Mucosa of stomach (tissue), 1 donor: ENCODE results near the gene RFNG.

Source experiments
- H3K27me3 ChIP-seq: one replicate; pipeline ENCODE4 v1.7.0; 2013; ENCODE audit warnings: mild to moderate bottlenecking, low read length; ENCODE audit not compliant: control insufficient read depth, insufficient read depth
- H3K36me3 ChIP-seq: one replicate; pipeline ENCODE4 v1.7.0; 2013; ENCODE audit warnings: low read length; ENCODE audit not compliant: control insufficient read depth, insufficient read depth
- H3K4me1 ChIP-seq: one replicate; pipeline ENCODE4 v1.7.0; 2013; ENCODE audit warnings: mild to moderate bottlenecking, low read length; ENCODE audit not compliant: control insufficient read depth, insufficient read depth
- H3K4me3 ChIP-seq: one replicate; pipeline ENCODE4 v1.7.0; 2013; ENCODE audit warnings: low read length
- H3K9ac ChIP-seq: one replicate; pipeline ENCODE4 v1.7.0; 2013; ENCODE audit warnings: mild to moderate bottlenecking, low read length, moderate library complexity
- H3K9me3 ChIP-seq: one replicate; pipeline ENCODE4 v1.7.0; 2013; ENCODE audit warnings: mild to moderate bottlenecking, low read length, moderate library complexity; ENCODE audit not compliant: control insufficient read depth
- donor health status: Pancreatic carcinoma.

The RFNG gene

GRCh38 chr17:82080048-82080788 lies 28.6 kb upstream of the RFNG start:
- Histone ChIP-seq H3K27me3 (no peaks in the 10 kb centered on the region), H3K4me1 (no peaks in the 10 kb centered on the region), H3K9me3 (no peaks in the 10 kb centered on the region), H3K36me3 (peaks cover 5% of the 10 kb centered on the region), H3K4me3 (no peak overlapping the region), H3K9ac (no peak overlapping the region)

- Histone ChIP-seq H3K9ac (no peak overlapping the region), H3K27me3 (no peaks in the 10 kb centered on the region), H3K9me3 (no peaks in the 10 kb centered on the region), H3K4me1 (no peaks in the 10 kb centered on the region), H3K4me3 (no peak overlapping the region), H3K36me3 (peaks cover 5% of the 10 kb centered on the region)
Observed at GRCh38 chr17:82079001-82079677, 27.5 kb upstream of the RFNG start.

GRCh38 chr17:82078433-82078832 lies 26.8 kb upstream of the RFNG start:
- Histone ChIP-seq H3K4me1 (no peaks in the 10 kb centered on the region), H3K27me3 (no peaks in the 10 kb centered on the region), H3K9me3 (no peaks in the 10 kb centered on the region), H3K9ac (no peak overlapping the region), H3K36me3 (peaks cover 5% of the 10 kb centered on the region), H3K4me3 (no peak overlapping the region)

- H3K27me3 ChIP-seq: no peaks in the 10 kb centered on the region
- no peaks in the 10 kb centered on the region for H3K4me1 ChIP-seq
- no peak overlapping the region for H3K4me3 ChIP-seq
- H3K9ac ChIP-seq: no peak overlapping the region
- H3K36me3 ChIP-seq: peaks cover 5% of the 10 kb centered on the region
- H3K9me3 ChIP-seq: no peaks in the 10 kb centered on the region
Observed at GRCh38 chr17:82077617-82078358, 26.2 kb upstream of the RFNG start.

- H3K9me3 ChIP-seq: no peaks in the 10 kb centered on the region
- H3K4me3 ChIP-seq: no peak overlapping the region
Observed at GRCh38 chr17:82076785-82077591, 25.4 kb upstream of the RFNG start.

GRCh38 chr17:82076018-82076784 lies 24.6 kb upstream of the RFNG start:
- H3K9me3 ChIP-seq: no peaks in the 10 kb centered on the region
- H3K4me1 ChIP-seq: no peaks in the 10 kb centered on the region
- H3K36me3 ChIP-seq: peaks cover 5% of the 10 kb centered on the region
- no peaks in the 10 kb centered on the region for H3K27me3 ChIP-seq
- no peak overlapping the region for H3K9ac ChIP-seq
- no peak overlapping the region for H3K4me3 ChIP-seq

More at GRCh38 chr17:82076785-82077591, 25.4 kb upstream of the RFNG start:
- Histone ChIP-seq H3K36me3 (peaks cover 5% of the 10 kb centered on the region), H3K4me1 (no peaks in the 10 kb centered on the region), H3K9ac (no peak overlapping the region), H3K27me3 (no peaks in the 10 kb centered on the region)

- no peaks in the 10 kb centered on the region for H3K27me3 ChIP-seq
- H3K4me3 ChIP-seq: no peak overlapping the region
- H3K36me3 ChIP-seq: no peaks in the 10 kb centered on the region
Observed at GRCh38 chr17:82073446-82073845, 21.8 kb upstream of the RFNG start.

GRCh38 chr17:82072827-82073226 lies 21.2 kb upstream of the RFNG start:
- Histone ChIP-seq H3K9ac (no peak overlapping the region), H3K36me3 (no peaks in the 10 kb centered on the region), H3K27me3 (no peaks in the 10 kb centered on the region), H3K4me1 (no peaks in the 10 kb centered on the region), H3K4me3 (no peak overlapping the region), H3K9me3 (no peaks in the 10 kb centered on the region)

More at GRCh38 chr17:82073446-82073845, 21.8 kb upstream of the RFNG start:
- Histone ChIP-seq H3K9me3 (no peaks in the 10 kb centered on the region), H3K4me1 (no peaks in the 10 kb centered on the region), H3K9ac (no peak overlapping the region)

GRCh38 chr17:82070611-82071010 lies 19.0 kb upstream of the RFNG start:
- Histone ChIP-seq H3K9me3 (no peaks in the 10 kb centered on the region), H3K36me3 (no peaks in the 10 kb centered on the region), H3K27me3 (no peaks in the 10 kb centered on the region), H3K9ac (no peak overlapping the region), H3K4me1 (peaks cover 5% of the 10 kb centered on the region), H3K4me3 (no peak overlapping the region)

GRCh38 chr17:82065638-82066303 lies 14.2 kb upstream of the RFNG start, which contains the start of gene DUS1L:
Gene DUS1L, minus strand, starts transcription at chr17:82065804. Its CDS starts 745 bp downstream, at chr17:82065059.
- Histone ChIP-seq H3K9ac (peak within 1 kb of the TSS; percentile 86), H3K27me3 (no peaks in the 10 kb centered on the region), H3K36me3 (no peaks in the 10 kb centered on the region), H3K4me1 (peaks cover 20% of the 10 kb centered on the region), H3K9me3 (no peaks in the 10 kb centered on the region), H3K4me3 (peak within 1 kb of the TSS; percentile 74)
